Inflammatory macrophage treated with lipopolysaccharide for 1 hour (primary cell): Measurements from ENCODE around the gene ANG.
"Not testable (repeated sequence)": the region's sequence is repeated elsewhere in the genome, so short reads cannot be mapped to it uniquely, and the experiment has no call there.

ENCODE experiments used
- DNase-seq, 2 donors: peaks; one replicate each; pipeline ENCODE4 v3.0.0-alpha.2; 2020 to 2022

The ANG gene

GRCh38 chr14:20688167-20688839 lies at the start of gene ANG:
TSS of gene ANG (plus strand) at chr14:20688764. CDS start at chr14:20693565, 4,801 bp downstream.
- no peak for DNase-seq

DNA sequence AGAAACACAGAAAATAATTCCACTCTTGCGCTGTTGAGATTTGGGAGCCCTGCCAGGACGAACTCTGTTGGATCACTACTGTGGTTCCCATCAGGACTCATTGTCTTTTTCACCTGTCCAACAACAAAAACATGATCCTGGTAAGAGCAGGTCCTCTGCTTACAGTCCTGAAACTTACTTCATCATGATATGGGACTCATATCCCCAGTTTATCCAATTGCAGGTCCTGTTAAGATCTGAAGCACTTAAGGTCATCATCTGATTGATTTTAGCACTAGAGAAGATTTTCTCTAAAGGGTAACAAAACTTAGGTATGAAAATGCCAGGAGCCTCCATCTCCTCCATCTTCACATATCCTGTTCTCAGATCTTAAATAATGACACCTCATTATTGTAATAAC lies 47.0 kb upstream of the ANG start, which contains the start of gene OR6S1:
TSS of gene OR6S1 (minus strand) at position 101 of the 400 bp plus-strand sequence. CDS start at position 101, 0 bp downstream.
- no peak for DNase-seq

DNA sequence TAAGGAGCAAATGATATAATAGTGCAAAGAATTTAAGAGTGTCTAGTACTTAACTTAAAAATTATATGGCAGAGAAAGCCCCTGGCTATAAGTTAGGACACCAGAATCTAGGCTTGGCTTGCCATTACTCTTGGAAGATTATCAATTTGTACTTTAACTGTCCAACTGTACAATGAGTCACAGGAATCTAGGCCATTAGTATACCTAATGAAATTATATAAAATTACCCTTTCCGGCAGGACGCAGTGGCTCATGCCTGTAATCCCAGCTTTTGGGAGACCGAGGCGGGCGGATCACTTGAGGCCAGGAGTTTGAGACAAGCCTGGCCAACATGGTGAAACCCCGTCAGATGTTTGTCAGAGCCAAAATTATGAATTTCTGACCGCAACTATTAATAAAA lies 46.4 kb upstream of the ANG start:
- no peak for DNase-seq

DNA sequence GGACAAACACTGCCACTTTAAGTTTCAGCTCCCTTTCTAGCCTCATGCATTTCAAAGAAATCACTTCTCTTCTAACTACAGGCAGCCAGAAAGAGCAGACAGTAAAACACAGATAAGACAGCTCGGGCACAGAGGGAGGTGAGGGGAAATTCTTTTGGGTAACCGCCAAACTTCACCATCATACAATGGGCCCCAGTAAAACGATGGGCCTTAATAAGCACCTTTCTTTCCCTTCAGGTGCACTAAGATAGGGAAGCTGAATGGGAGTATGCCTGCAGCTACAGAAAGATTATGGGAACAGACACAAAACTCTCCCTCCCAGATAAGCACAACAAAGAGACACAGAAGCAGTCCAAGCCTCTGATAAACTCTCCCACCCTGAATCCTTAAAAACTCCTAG lies 45.8 kb upstream of the ANG start:
- not testable (repeated sequence) for DNase-seq

GRCh38 chr14:20644520-20644919 lies 44.0 kb upstream of the ANG start:
- DNase-seq: no peak

GRCh38 chr14:20645481-20645880 lies 43.1 kb upstream of the ANG start:
- DNase-seq: peak in 1 of 2 donors; percentile 64

- DNase-seq: peak; percentile 29 to 34
Observed at GRCh38 chr14:20652996-20653975, 35.3 kb upstream of the ANG start.

GRCh38 chr14:20655851-20656250 lies 32.7 kb upstream of the ANG start:
- DNase-seq: no peak

DNA sequence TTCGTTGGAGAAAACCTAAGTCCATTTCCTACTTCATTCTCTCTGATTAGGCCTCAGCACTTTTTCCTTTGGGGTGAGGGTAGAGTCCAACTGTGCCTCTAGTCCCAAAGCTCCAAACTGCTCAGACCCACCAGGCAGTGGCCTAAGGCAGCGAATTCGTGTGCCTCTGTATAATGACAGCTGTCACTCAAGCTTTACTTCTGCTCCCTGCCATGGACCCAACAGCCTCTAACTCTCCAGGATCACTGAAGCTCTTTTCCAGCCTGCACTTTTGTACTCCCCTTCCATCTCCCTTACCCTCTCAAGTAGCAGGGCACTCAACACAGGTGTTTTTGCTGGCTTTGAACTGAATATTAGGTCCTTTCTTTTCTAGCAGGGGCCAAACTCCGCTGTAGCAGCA lies 32.3 kb upstream of the ANG start:
- no peak for DNase-seq

DNA sequence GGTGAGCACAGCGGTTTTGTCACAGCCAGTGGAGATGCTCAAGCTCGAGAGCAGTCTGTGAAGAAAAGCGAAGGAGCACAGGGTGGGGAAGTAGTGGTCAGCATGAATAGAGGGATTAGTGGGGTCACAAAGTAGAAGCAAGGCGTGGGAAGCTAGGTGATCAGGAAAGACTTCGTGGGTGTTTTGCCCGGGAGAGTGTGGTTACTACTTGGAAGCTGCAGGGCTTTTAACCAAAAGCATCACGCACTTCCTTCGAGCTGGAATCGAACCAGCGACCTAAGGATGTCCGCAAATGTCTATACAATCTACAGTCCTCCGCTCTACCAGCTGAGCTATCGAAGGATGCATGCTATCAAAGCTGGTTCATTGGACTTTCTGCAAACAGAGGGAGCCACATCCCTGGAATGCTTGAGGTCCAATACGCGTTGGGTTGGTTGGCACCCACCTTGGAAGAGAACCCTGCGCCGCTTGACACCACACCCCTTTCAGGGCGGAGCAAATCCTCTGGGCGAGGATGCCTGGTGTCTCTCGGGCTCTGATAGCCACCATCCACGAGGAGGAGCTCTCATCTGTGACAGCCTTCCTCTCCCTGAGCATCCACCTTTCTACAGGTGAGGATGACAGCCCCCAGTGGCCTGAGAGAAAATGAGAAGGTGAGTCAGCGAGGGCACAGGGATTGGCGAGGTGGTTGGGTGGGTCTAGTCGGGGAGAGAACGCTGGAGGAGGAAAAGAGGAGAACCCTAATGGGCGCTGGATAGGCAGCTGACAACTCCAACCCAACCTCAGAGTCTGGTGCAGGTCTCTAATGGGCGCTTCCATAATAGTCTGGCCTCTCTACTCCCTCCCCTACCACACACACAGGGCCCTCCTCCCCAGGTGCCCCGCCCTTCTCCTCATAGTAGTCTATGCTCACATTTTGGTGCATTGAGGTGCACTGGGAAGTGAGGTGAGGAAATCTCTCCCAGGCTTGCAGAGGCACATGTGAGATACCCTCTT lies 31.1 kb upstream of the ANG start:
- no peak for DNase-seq

- no peak for DNase-seq
Observed at GRCh38 chr14:20658246-20658645, 30.3 kb upstream of the ANG start.

DNA sequence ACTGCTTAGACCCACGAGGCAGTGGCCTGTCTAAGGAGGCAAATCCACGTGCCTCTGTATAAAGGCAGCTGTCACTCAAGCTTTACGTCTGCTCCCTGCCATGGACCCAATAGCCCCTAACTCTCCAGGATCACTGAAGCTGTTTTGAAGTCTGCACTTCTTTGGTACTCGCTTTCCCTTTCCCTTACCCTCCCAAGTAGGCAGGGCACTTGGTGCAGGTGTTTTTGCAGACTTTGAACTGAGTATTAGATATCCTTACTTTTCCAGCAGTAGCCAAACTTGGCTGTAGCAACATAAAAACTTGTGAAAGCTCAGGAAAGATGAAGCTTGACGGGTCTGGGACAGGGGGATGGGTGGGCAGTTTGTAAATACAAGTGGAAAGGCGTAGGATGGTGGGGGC lies 29.2 kb upstream of the ANG start:
- no peak for DNase-seq

- DNase-seq: no peak
Observed at GRCh38 chr14:20659813-20660395, 28.7 kb upstream of the ANG start.

- DNase-seq: no peak
Observed at GRCh38 chr14:20661197-20661596, 27.4 kb upstream of the ANG start.

GRCh38 chr14:20662968-20663732 lies 25.4 kb upstream of the ANG start:
- DNase-seq: peak; percentile 70 to 71

DNA sequence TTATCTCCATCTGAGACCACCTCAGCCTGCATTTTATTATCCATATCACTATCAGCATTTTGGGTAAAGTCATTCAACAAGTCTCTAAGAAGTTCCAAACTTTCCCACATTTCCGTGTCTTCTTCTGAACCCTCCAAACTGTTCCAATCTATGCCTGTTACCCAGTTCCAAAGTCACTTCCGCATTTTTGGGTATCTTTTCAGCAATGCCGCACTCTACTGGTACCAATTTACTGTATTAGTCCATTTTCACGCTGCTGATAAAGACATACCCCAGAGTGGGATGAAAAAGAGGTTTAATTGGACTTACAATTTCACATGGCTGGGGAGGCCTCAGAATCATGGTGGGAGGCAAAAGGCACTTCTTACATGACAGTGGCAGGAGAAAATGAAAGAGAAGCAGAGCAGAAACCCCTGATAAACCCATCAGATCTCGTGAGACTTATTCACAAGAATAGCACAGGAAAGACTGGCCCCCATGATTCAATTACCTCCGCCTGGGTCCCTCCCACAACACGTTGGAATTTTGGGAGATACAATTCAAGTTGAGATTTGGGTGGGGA lies 22.1 kb upstream of the ANG start:
- not testable (repeated sequence) for DNase-seq

DNA sequence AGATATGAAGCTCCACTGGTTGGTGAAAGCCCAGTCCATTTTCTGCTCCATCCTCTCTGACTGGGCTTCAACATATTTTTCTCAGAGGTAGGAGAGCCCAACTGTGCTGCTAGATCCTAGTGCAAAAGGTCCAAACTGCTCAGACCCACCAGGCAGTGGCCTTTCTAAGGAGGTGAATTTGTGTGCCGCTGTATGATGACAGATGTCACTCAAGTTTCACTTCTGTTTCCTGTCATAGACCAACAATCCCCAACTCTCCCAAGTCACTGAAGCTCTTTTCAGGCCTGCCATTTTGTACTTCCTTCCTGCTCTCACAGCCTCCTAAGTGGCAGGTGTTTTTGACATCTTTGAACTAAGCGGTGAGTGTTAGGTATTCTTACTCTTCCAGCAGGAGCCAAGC lies 20.6 kb upstream of the ANG start:
- DNase-seq: no peak

DNA sequence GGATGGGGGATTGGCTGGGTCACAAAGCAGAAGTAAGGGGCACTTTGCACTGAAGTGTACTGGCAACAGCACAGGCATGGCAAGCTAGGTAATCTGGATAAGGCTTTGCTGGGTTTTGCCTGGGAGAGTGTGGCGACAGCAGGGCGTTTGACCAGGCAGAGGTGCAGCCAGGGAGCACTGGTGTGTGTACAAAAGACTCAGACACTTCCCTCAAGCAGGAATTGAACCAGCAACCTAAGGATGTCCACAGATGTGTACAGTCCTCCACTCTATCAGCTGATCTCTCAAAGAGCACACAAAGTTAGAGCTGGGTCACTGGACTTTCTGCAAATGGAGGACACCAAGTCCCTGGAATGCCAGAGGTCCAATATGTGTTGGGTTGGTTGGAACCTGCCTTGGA lies 19.6 kb upstream of the ANG start:
- DNase-seq: no peak

DNA sequence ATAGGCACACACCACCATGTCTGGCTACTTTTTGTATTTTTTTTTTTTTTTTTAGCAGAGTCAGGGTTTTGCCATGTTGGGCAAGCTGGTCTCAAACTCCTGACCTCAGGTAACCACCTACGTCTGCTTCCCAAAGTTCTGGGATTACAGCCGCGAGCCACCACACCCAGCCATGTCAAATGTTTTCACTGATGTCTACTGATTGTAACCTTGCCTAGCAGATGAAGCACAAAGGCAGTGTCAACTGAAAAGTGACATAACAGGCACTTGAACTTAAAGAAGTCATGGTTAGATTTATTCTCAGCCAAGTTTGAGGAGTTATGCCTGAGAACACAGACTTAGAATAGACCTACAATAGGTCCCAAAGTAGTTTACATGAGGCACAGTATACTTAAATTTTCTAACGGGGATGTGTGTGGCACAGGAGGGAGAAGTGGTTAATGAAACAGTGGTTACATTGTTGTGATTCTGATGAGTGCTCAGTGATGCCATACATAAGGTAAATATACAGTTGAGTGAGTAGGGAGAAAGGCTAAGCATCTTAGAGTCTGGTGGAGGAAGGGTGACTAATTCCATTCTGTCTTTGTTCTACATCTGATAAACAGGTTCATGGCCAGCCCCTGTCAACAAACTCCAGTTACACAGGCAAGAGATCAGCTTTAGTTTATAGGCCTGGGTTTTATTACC lies 16.8 kb upstream of the ANG start:
- no peak for DNase-seq

- DNase-seq: no peak
Observed at GRCh38 chr14:20675669-20676068, 12.9 kb upstream of the ANG start.

DNA sequence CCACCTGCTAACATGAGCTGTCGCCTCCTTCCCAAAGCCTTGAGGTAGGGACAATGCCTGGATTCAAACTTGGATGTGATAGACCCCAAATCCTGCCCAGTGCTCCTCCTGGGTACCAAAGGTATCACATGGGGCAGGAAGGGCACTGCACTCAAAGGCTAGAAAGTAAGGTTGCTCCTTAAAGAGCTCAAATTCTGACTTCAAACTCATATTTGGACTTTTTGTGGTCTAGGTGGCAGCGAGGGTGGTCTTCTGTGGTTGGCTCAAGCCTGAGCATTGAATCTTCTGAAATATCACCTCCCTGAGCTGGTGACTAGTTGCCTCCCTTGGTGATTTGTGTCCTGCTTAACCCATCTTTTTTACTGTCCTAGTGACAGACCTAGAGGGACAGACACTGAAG lies 12.5 kb upstream of the ANG start:
- no peak for DNase-seq
